ENCODE measurements around the gene EP300. TPM values are rescaled to one million over a fixed set of nuclear protein-coding genes. Genes with fewer than 3 reads are reported as not detected.

EP300 gene
- total and polyA plus RNA-seq, 2 experiments from 2014 or later = 28.8 to 53.8 TPM

- no peak for DNase-seq (ENCODE audit: low spot score)
- no peak overlapping the region for H3K4me3 ChIP-seq
- no peaks in the 10 kb centered on the region for H3K9me3 ChIP-seq (ENCODE audit: low read depth)
- no peak overlapping the region for H3K27ac ChIP-seq
- no peak for TF ChIP-seq CTCF (IDR thresholded peaks at IDR 0.05; ENCODE audit: poor library complexity)
- TF ChIP-seq EZH2 (IDR thresholded peaks at IDR 0.05; ENCODE audit: borderline replicate concordance) = no peak
- no peak for TF ChIP-seq EZH2phosphoT487 (IDR thresholded peaks at IDR 0.05; ENCODE audit: low read depth, severe bottlenecking, unreplicated experiment)
- peaks cover 99% of the 10 kb centered on the region for H3K79me2 ChIP-seq
- H3K4me2 ChIP-seq = no peak overlapping the region
- no peaks in the 10 kb centered on the region for H3K27me3 ChIP-seq
- H4K20me1 ChIP-seq (ENCODE audit: insufficient read depth, poor library complexity, severe bottlenecking) = peaks cover 96% of the 10 kb centered on the region
- H3K4me1 ChIP-seq (ENCODE audit: insufficient read depth) = no peaks in the 10 kb centered on the region
- 92% methylated on average over 10 of the region's 10 CpGs for WGBS (ENCODE audit: low lambda C conversion rate, missing lambda C conversion rate)
- no peaks in the 10 kb centered on the region for H3K9me2 ChIP-seq (replicated peaks; ENCODE audit: insufficient read depth)
- H2AFZ ChIP-seq = no peak overlapping the region
- H3K36me3 ChIP-seq (replicated peaks; ENCODE audit: insufficient read depth, low read depth) = no peaks in the 10 kb centered on the region
Measured at GRCh38 chr22:41110968-41111367, 18.6 kb downstream of the EP300 start.

GRCh38 chr22:41116342-41116741 is 23.9 kb downstream of the EP300 start:
- H3K79me2 ChIP-seq = peaks cover 100% of the 10 kb centered on the region
- H3K4me2 ChIP-seq = no peak overlapping the region
- H3K9me2 ChIP-seq (replicated peaks; ENCODE audit: insufficient read depth) = no peaks in the 10 kb centered on the region
- no peak overlapping the region for H2AFZ ChIP-seq
- peaks cover 93% of the 10 kb centered on the region for H4K20me1 ChIP-seq (ENCODE audit: insufficient read depth, poor library complexity, severe bottlenecking)
- no peak for DNase-seq (ENCODE audit: low spot score)
- no peaks in the 10 kb centered on the region for H3K9me3 ChIP-seq (ENCODE audit: low read depth)
- H3K4me3 ChIP-seq = no peak overlapping the region
- H3K36me3 ChIP-seq (replicated peaks; ENCODE audit: insufficient read depth, low read depth) = no peaks in the 10 kb centered on the region
- H3K27ac ChIP-seq = no peak overlapping the region
- TF ChIP-seq EZH2phosphoT487 (IDR thresholded peaks at IDR 0.05; ENCODE audit: low read depth, severe bottlenecking, unreplicated experiment) = no peak
- no peak for TF ChIP-seq EZH2 (IDR thresholded peaks at IDR 0.05; ENCODE audit: borderline replicate concordance)
- TF ChIP-seq CTCF (IDR thresholded peaks at IDR 0.05; ENCODE audit: poor library complexity) = no peak
- 100% methylated on average over 2 of the region's 2 CpGs for WGBS (ENCODE audit: low lambda C conversion rate, missing lambda C conversion rate)
- H3K27me3 ChIP-seq = no peaks in the 10 kb centered on the region
- no peaks in the 10 kb centered on the region for H3K4me1 ChIP-seq (ENCODE audit: insufficient read depth)

- Histone ChIP-seq H3K27me3 (no peaks in the 10 kb centered on the region), H4K20me1 (ENCODE audit: insufficient read depth, poor library complexity, severe bottlenecking) (peaks cover 94% of the 10 kb centered on the region), H3K36me3 (replicated peaks; ENCODE audit: insufficient read depth, low read depth) (no peaks in the 10 kb centered on the region), H3K27ac (no peak overlapping the region), H3K4me1 (ENCODE audit: insufficient read depth) (no peaks in the 10 kb centered on the region), H3K9me3 (ENCODE audit: low read depth) (no peaks in the 10 kb centered on the region), H3K79me2 (peaks cover 100% of the 10 kb centered on the region), H3K9me2 (replicated peaks; ENCODE audit: insufficient read depth) (no peaks in the 10 kb centered on the region), H2AFZ (no peak overlapping the region), H3K4me2 (no peak overlapping the region), H3K4me3 (no peak overlapping the region)
- TF ChIP-seq EZH2phosphoT487 (IDR thresholded peaks at IDR 0.05; ENCODE audit: low read depth, severe bottlenecking, unreplicated experiment) (no peak), EZH2 (IDR thresholded peaks at IDR 0.05; ENCODE audit: borderline replicate concordance) (no peak), CTCF (IDR thresholded peaks at IDR 0.05; ENCODE audit: poor library complexity) (no peak)
- no peak for DNase-seq (ENCODE audit: low spot score)
- WGBS (ENCODE audit: low lambda C conversion rate, missing lambda C conversion rate) = 94% methylated on average over 9 of the region's 9 CpGs
Measured at GRCh38 chr22:41117127-41117965, 25.0 kb downstream of the EP300 start.

Measured in hepatocyte (in vitro differentiated cells).